Liver (tissue), 9 donors: ENCODE results near the gene EIF4G3. TPM values are rescaled to one million over a fixed set of nuclear protein-coding genes. Genes with fewer than 3 reads are reported as not detected.

Experiments
- DNase-seq: peaks from one replicate; pipeline ENCODE4 v3.0.0-alpha.2; 2017; ENCODE audit warnings: low spot score
- H3K27ac ChIP-seq, 2 donors: one replicate each; pipeline ENCODE4 v1.7.0; 2013; ENCODE audit warnings: inconsistent platforms in 2 of 2, low read length in 2 of 2, control low read depth in 1 of 2, low read depth in 1 of 2, mild to moderate bottlenecking in 1 of 2
- H3K27me3 ChIP-seq, 4 donors: one replicate each; pipeline versions ENCODE4 v1.6.1 to v1.7.0; 2013; ENCODE audit warnings: low read length in 3 of 4, inconsistent platforms in 1 of 4, mild to moderate bottlenecking in 1 of 4, moderate library complexity in 1 of 4; ENCODE audit not compliant: control insufficient read depth in 4 of 4, insufficient read depth in 4 of 4
- H3K36me3 ChIP-seq, 4 donors: one replicate each; pipeline versions ENCODE4 v1.6.1 to v1.7.0; 2013; ENCODE audit warnings: low read length in 3 of 4, mild to moderate bottlenecking in 3 of 4, low read depth in 1 of 4, moderate library complexity in 1 of 4; ENCODE audit not compliant: control insufficient read depth in 4 of 4, insufficient read depth in 3 of 4
- H3K4me1 ChIP-seq, 4 donors: one replicate each; pipeline versions ENCODE4 v1.6.1 to v1.7.0; 2013; ENCODE audit warnings: low read length in 3 of 4, mild to moderate bottlenecking in 3 of 4, moderate library complexity in 1 of 4; ENCODE audit not compliant: control insufficient read depth in 4 of 4, insufficient read depth in 4 of 4
- H3K4me3 ChIP-seq, 3 donors: one replicate each; pipeline versions ENCODE4 v1.6.1 to v1.7.0; 2013; ENCODE audit warnings: low read length in 3 of 3, control low read depth in 1 of 3, low read depth in 1 of 3, mild to moderate bottlenecking in 1 of 3
- H3K9ac ChIP-seq, 2 donors: one replicate each; pipeline ENCODE4 v1.7.0; 2013; ENCODE audit warnings: low read length in 2 of 2, mild to moderate bottlenecking in 2 of 2, moderate library complexity in 2 of 2, control low read depth in 1 of 2, low read depth in 1 of 2
- H3K9me3 ChIP-seq, 4 donors: one replicate each; pipeline versions ENCODE4 v1.6.1 to v1.7.0; 2013; ENCODE audit warnings: low read length in 3 of 4; ENCODE audit not compliant: control insufficient read depth in 4 of 4
- EGR1 ChIP-seq, 2 donors: IDR thresholded peaks; 2 replicates each; pipeline ENCODE4 v1.6.1; 2016 to 2018; ENCODE audit warnings: antibody characterized with exemption in 2 of 2, low read depth in 2 of 2
- GABPA ChIP-seq, 2 donors: IDR thresholded peaks in 1 of 2; conservative IDR thresholded peaks in 1 of 2; 2 replicates each; pipeline ENCODE4 v1.6.1; 2016; ENCODE audit warnings: antibody characterized with exemption in 2 of 2, mild to moderate bottlenecking in 1 of 2, moderate library complexity in 1 of 2
- HNF4A ChIP-seq, 2 donors: conservative IDR thresholded peaks; 2 replicates each; pipeline ENCODE4 v1.6.1; 2016; ENCODE audit warnings: antibody characterized with exemption in 2 of 2, mild to moderate bottlenecking in 2 of 2
- HNF4G ChIP-seq: IDR thresholded peaks from 2 replicates; pipeline ENCODE4 v1.6.1; 2016; ENCODE audit warnings: antibody characterized with exemption
- NR2F2 ChIP-seq: IDR thresholded peaks from 2 replicates; pipeline ENCODE4 v1.6.1; 2016; ENCODE audit warnings: antibody characterized with exemption
- SP1 ChIP-seq: IDR thresholded peaks from 2 replicates; pipeline ENCODE4 v1.6.1; 2018; ENCODE audit warnings: antibody characterized with exemption, mild to moderate bottlenecking
- WGBS: extraction: QIAGEN DNeasy Blood & Tissue Kit; methylation state at CpG from one replicate; pipeline ENCODE4 v1.1.7; 2013; 5-methylcytosine and 5-hydroxymethylcytosine counted together
- polyA plus RNA-seq, 2 donors: library from polyadenylated mRNA; stranded (reverse) in 1 of 2; unstranded in 1 of 2; fragments of 200-250 nt in 1 of 2; fragments of >200 nt in 1 of 2; fragmentation: Nextera tagmentation in 1 of 2; extraction: Ambion mirVana in 1 of 2; gene quantifications; one replicate each; pipeline versions ENCODE4 v1.2.1 to v1.2.3, GENCODE V29; 2013 to 2015
- total RNA-seq, 2 donors: library from RNA; depleted of rRNA; stranded (reverse); fragments of >200 nt; gene quantifications; one replicate each; pipeline ENCODE4 v1.2.3, GENCODE V29; 2014
- TF ChIP-seq, protein P1 (sequence below): fragments of 150-350 bp; IDR thresholded peaks from 2 replicates; pipeline ENCODE4 v1.5.1; 2017; ENCODE audit warnings: improper control_type of control experiment, low read depth, low read length; ENCODE audit not compliant: missing input control
- TF ChIP-seq, protein P2 (sequence below): IDR thresholded peaks from 2 replicates; pipeline ENCODE4 v1.6.1; 2016; ENCODE audit warnings: antibody characterized with exemption, mild to moderate bottlenecking
- TF ChIP-seq, protein P3 (sequence below): IDR thresholded peaks from 2 replicates; pipeline ENCODE4 v1.6.1; 2016; ENCODE audit warnings: antibody characterized with exemption
- TF ChIP-seq, protein P4 (sequence below): IDR thresholded peaks from 2 replicates; pipeline ENCODE4 v1.6.1; 2016; ENCODE audit warnings: antibody characterized with exemption
- TF ChIP-seq, protein P5 (sequence below): IDR thresholded peaks from 2 replicates; pipeline ENCODE4 v1.6.1; 2016; ENCODE audit warnings: antibody characterized with exemption
- donor health status: healthy.
- donor health status: healthy.
- donor health status: healthy.
- donor health status: healthy.
- donor health status: healthy.

EIF4G3 gene
- total and polyA plus RNA-seq, 4 donors = 7.6 to 22.8 (median 11.7) TPM

DNA sequence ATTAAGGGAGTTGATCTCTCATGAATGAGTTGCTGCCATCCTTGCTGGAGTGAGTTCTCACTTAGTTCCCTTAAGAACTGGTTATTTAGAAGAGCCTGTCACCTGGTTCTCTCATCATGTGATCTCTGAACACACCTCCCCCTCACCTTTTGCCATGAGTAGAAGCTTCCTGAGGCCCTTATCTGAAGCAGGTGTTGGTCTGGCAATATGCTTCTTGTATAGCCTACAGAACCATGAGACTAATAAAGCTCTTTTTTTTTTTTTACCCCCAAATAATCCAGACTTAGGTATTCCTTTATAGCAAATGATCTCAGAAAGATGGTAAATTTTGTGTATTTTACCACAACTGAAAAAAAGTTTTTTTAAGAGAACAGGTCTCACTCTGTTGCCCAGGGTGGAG lies 158.0 kb downstream of the EIF4G3 start:
- TF ChIP-seq HNF4G (no peak), GABPA (IDR thresholded peaks at IDR 0.05 in 1 of 2, conservative IDR thresholded peaks at IDR 0.05 in 1 of 2) (no peak), SP1 (no peak), NR2F2 (no peak), EGR1 (IDR thresholded peaks at IDR 0.05; ENCODE audit: low read depth in 2 of 2) (no peak)
- TF ChIP-seq, protein P1, sequence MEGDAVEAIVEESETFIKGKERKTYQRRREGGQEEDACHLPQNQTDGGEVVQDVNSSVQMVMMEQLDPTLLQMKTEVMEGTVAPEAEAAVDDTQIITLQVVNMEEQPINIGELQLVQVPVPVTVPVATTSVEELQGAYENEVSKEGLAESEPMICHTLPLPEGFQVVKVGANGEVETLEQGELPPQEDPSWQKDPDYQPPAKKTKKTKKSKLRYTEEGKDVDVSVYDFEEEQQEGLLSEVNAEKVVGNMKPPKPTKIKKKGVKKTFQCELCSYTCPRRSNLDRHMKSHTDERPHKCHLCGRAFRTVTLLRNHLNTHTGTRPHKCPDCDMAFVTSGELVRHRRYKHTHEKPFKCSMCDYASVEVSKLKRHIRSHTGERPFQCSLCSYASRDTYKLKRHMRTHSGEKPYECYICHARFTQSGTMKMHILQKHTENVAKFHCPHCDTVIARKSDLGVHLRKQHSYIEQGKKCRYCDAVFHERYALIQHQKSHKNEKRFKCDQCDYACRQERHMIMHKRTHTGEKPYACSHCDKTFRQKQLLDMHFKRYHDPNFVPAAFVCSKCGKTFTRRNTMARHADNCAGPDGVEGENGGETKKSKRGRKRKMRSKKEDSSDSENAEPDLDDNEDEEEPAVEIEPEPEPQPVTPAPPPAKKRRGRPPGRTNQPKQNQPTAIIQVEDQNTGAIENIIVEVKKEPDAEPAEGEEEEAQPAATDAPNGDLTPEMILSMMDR = no peak
- TF ChIP-seq, protein P2, sequence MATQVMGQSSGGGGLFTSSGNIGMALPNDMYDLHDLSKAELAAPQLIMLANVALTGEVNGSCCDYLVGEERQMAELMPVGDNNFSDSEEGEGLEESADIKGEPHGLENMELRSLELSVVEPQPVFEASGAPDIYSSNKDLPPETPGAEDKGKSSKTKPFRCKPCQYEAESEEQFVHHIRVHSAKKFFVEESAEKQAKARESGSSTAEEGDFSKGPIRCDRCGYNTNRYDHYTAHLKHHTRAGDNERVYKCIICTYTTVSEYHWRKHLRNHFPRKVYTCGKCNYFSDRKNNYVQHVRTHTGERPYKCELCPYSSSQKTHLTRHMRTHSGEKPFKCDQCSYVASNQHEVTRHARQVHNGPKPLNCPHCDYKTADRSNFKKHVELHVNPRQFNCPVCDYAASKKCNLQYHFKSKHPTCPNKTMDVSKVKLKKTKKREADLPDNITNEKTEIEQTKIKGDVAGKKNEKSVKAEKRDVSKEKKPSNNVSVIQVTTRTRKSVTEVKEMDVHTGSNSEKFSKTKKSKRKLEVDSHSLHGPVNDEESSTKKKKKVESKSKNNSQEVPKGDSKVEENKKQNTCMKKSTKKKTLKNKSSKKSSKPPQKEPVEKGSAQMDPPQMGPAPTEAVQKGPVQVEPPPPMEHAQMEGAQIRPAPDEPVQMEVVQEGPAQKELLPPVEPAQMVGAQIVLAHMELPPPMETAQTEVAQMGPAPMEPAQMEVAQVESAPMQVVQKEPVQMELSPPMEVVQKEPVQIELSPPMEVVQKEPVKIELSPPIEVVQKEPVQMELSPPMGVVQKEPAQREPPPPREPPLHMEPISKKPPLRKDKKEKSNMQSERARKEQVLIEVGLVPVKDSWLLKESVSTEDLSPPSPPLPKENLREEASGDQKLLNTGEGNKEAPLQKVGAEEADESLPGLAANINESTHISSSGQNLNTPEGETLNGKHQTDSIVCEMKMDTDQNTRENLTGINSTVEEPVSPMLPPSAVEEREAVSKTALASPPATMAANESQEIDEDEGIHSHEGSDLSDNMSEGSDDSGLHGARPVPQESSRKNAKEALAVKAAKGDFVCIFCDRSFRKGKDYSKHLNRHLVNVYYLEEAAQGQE = no peak
- TF ChIP-seq, protein P3, sequence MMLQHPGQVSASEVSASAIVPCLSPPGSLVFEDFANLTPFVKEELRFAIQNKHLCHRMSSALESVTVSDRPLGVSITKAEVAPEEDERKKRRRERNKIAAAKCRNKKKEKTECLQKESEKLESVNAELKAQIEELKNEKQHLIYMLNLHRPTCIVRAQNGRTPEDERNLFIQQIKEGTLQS = no peak
- TF ChIP-seq, protein P4, sequence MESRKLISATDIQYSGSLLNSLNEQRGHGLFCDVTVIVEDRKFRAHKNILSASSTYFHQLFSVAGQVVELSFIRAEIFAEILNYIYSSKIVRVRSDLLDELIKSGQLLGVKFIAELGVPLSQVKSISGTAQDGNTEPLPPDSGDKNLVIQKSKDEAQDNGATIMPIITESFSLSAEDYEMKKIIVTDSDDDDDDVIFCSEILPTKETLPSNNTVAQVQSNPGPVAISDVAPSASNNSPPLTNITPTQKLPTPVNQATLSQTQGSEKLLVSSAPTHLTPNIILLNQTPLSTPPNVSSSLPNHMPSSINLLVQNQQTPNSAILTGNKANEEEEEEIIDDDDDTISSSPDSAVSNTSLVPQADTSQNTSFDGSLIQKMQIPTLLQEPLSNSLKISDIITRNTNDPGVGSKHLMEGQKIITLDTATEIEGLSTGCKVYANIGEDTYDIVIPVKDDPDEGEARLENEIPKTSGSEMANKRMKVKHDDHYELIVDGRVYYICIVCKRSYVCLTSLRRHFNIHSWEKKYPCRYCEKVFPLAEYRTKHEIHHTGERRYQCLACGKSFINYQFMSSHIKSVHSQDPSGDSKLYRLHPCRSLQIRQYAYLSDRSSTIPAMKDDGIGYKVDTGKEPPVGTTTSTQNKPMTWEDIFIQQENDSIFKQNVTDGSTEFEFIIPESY = no peak
- Histone ChIP-seq H3K36me3 (no peaks in the 10 kb centered on the region), H3K9me3 (no peaks in the 10 kb centered on the region), H3K4me1 (peaks cover 0 to 7% (median under 1%) of the 10 kb centered on the region in 4 donors), H3K9ac (no peak overlapping the region), H3K4me3 (no peak overlapping the region), H3K27me3 (no peaks in the 10 kb centered on the region), H3K27ac (no peak overlapping the region)
- DNase-seq = no peak

DNA sequence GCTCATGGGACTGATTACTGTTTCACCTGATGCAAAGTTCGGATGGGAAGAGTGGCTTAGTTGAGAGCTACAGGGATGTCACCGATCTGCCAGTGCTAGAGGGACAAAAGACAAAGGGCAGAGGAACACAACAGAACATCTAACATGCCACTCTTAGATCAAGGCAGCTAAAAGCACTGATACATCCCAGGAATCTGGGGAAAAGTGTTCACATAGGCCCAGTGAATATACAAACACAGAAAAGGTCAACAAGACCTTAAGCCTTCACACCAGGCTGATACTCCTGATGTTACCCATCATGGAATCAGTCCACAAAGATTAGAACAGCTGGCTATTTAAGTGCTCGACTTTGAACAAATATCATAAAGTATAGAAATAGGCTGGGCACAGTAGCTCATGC lies 163.2 kb downstream of the EIF4G3 start:
- WGBS = 89% methylated on average over 3 of the region's 3 CpGs
- Histone ChIP-seq H3K4me3 (no peak overlapping the region), H3K9ac (no peak overlapping the region), H3K9me3 (no peaks in the 10 kb centered on the region), H3K36me3 (peaks cover 0 to 2% (median 0%) of the 10 kb centered on the region in 4 donors), H3K27ac (no peak overlapping the region), H3K27me3 (no peaks in the 10 kb centered on the region), H3K4me1 (no peaks in the 10 kb centered on the region)
- TF ChIP-seq HNF4A (conservative IDR thresholded peaks at IDR 0.05) (no peak), EGR1 (IDR thresholded peaks at IDR 0.05; ENCODE audit: low read depth in 2 of 2) (no peak)
- TF ChIP-seq, protein P4 = no peak
- TF ChIP-seq, protein P5, sequence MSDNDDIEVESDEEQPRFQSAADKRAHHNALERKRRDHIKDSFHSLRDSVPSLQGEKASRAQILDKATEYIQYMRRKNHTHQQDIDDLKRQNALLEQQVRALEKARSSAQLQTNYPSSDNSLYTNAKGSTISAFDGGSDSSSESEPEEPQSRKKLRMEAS = no peak
- no peak for DNase-seq
